Naive thymus-derived CD4-positive, alpha-beta T cell (primary cell): Measurements from ENCODE around the gene ZNG1A. TPM values are rescaled to one million over a fixed set of nuclear protein-coding genes. Genes with fewer than 3 reads are reported as not detected.
"Not testable (repeated sequence)": the region's sequence is repeated elsewhere in the genome, so short reads cannot be mapped to it uniquely, and the experiment has no call there.

Experiments
- ATAC-seq: fragments of 150-1000 bp; cut with Tn5 transposase; 2 replicates; pipeline ENCODE4 v1.10.0; 2021; ENCODE audit warnings: mild to moderate bottlenecking, moderate library complexity
- CTCF ChIA-PET: fragments of 350-600 bp; sonication (Branson Sonifier 250); formaldehyde crosslinking; loops from one replicate; lab custom pipeline; 2021; ENCODE audit warnings: antibody characterized with exemption; lab: Charles Lee
- POLR2A ChIA-PET: fragments of 350-600 bp; sonication (Branson Sonifier 250); formaldehyde crosslinking; loops from one replicate; lab custom pipeline; 2021; ENCODE audit warnings: antibody characterized with exemption, inconsistent platforms; lab: Charles Lee
- DNase-seq, 9 donors: peaks; one replicate each; pipeline versions ENCODE4 v3.0.0 to v3.0.0-alpha.2; 2020 to 2022; ENCODE audit warnings: mixed read lengths in 1 of 9
- H3K27ac ChIP-seq: one replicate; pipeline ENCODE4 v1.7.0; 2013; ENCODE audit warnings: mild to moderate bottlenecking, low read depth, low read length, moderate library complexity
- H3K27me3 ChIP-seq, 2 donors: one replicate each; pipeline ENCODE4 v1.7.0; 2013; ENCODE audit warnings: low read length in 2 of 2, mild to moderate bottlenecking in 2 of 2, moderate library complexity in 2 of 2; ENCODE audit not compliant: control insufficient read depth in 2 of 2, insufficient read depth in 2 of 2
- H3K36me3 ChIP-seq, 3 experiments: 1 replicate in 2 of 3; 2 replicates in 1 of 3; pipeline ENCODE4 v1.7.0; 2013; ENCODE audit warnings: low read length in 3 of 3, mild to moderate bottlenecking in 3 of 3, moderate library complexity in 1 of 3; ENCODE audit not compliant: insufficient read depth in 3 of 3, control insufficient read depth in 2 of 3
- H3K4me1 ChIP-seq, 2 donors: one replicate each; pipeline ENCODE4 v1.7.0; 2013; ENCODE audit warnings: low read length in 2 of 2, mild to moderate bottlenecking in 2 of 2, moderate library complexity in 1 of 2; ENCODE audit not compliant: control insufficient read depth in 2 of 2, insufficient read depth in 2 of 2
- H3K4me3 ChIP-seq: 2 replicates; pipeline ENCODE4 v1.7.0; 2013; ENCODE audit warnings: mild to moderate bottlenecking, low read length
- H3K9me3 ChIP-seq, 3 experiments: 1 replicate in 2 of 3; 2 replicates in 1 of 3; pipeline ENCODE4 v1.7.0; 2013; ENCODE audit warnings: low read length in 3 of 3; ENCODE audit not compliant: control insufficient read depth in 2 of 3
- H3K27ac Mint-ChIP-seq, 9 donors: one replicate each; pipeline ENCODE4 v1.8.0; 2020 to 2022; ENCODE audit warnings: mixed read lengths in 9 of 9, mild to moderate bottlenecking in 8 of 9, moderate library complexity in 5 of 9, inconsistent platforms in 2 of 9
- H3K27me3 Mint-ChIP-seq, 5 donors: one replicate each; pipeline ENCODE4 v1.8.0; 2021 to 2022; ENCODE audit warnings: mixed read lengths in 5 of 5, mild to moderate bottlenecking in 1 of 5
- H3K36me3 Mint-ChIP-seq, 5 donors: one replicate each; pipeline ENCODE4 v1.8.0; 2020 to 2022; ENCODE audit warnings: mixed read lengths in 5 of 5, mild to moderate bottlenecking in 3 of 5, inconsistent platforms in 1 of 5
- H3K4me1 Mint-ChIP-seq, 7 donors: one replicate each; pipeline ENCODE4 v1.8.0; 2020 to 2022; ENCODE audit warnings: mixed read lengths in 7 of 7, mild to moderate bottlenecking in 3 of 7, inconsistent platforms in 1 of 7
- H3K4me3 Mint-ChIP-seq, 10 donors: one replicate each; pipeline ENCODE4 v1.8.0; 2020 to 2022; ENCODE audit warnings: mild to moderate bottlenecking in 10 of 10, mixed read lengths in 10 of 10, moderate library complexity in 6 of 10, inconsistent platforms in 2 of 10
- H3K9me3 Mint-ChIP-seq, 11 donors: one replicate each; pipeline ENCODE4 v1.8.0; 2020 to 2022; ENCODE audit warnings: mixed read lengths in 11 of 11, mild to moderate bottlenecking in 4 of 11, inconsistent platforms in 1 of 11, moderate library complexity in 1 of 11
- intact Hi-C, 2 donors: fragments of 100-400 bp; cut with micrococcal nuclease; formaldehyde crosslinking; loops; one replicate each; pipeline ENCODE4 v1.15.1; 2023
- polyA plus RNA-seq, 2 donors: library from polyadenylated mRNA; unstranded; fragments of 300-500 nt; fragmentation: Illumina TruSeq; gene quantifications; one replicate each; pipeline ENCODE4 v1.2.3, GENCODE V29; 2021
- total RNA-seq, 6 experiments: library from RNA in 5 of 6; stranded (reverse) in 5 of 6; gene quantifications; 1 replicate in 5 of 6; 2 replicates in 1 of 6; pipeline ENCODE4 v1.2.3 and lab custom pipeline; 2021 to 2026

Gene ZNG1A
- total and polyA plus RNA-seq, 7 experiments from 2014 or later = 16.4 to 30.6 (median 27.2) TPM

GRCh38 chr9:209143-209758 is 30.4 kb upstream of the ZNG1A start:
- DNase-seq (no peak), ATAC-seq (peak; percentile 63)
- ChIA-PET CTCF (no interaction called here), POLR2A (no interaction called here)
- intact Hi-C loops = no loop called here
- Mint-ChIP-seq H3K4me1 (no peaks in the 10 kb centered on the region), H3K9me3 (peaks cover 0 to 1% (median 0%) of the 10 kb centered on the region in 11 donors), H3K27ac (no peak overlapping the region), H3K4me3 (no peak overlapping the region), H3K36me3 (no peaks in the 10 kb centered on the region), H3K27me3 (peaks cover 0 to 28% (median under 1%) of the 10 kb centered on the region in 5 donors)
- no peak overlapping the region for H3K27ac ChIP-seq
- H3K4me3 ChIP-seq = no peak overlapping the region
- no peaks in the 10 kb centered on the region for H3K27me3 ChIP-seq
- H3K9me3 ChIP-seq = no peaks in the 10 kb centered on the region
- H3K4me1 ChIP-seq = no peaks in the 10 kb centered on the region
- no peaks in the 10 kb centered on the region for H3K36me3 ChIP-seq

DNA sequence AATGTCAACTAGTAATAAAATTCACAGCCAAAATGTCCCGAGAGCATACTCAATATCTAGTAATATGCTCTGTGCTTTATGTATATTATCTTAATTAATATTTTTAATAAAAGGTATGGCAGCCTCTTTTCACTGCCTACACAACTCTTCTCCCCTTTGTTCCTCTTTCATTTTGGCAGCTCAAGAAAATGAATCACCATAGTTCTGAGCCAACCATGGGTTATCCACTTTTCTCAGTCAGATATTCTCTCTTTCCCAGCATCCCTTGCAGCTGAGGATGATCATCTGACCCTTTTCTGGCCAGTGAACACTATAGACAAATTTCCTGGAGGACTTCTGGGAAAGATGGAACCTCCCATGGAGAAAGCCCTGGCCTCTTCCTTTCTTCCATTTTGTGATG is 27.6 kb upstream of the ZNG1A start:
- H3K36me3 ChIP-seq = no peaks in the 10 kb centered on the region
- H3K9me3 Mint-ChIP-seq = peaks cover 0 to 1% (median 0%) of the 10 kb centered on the region in 11 donors
- no peak for ATAC-seq
- intact Hi-C loops = no loop called here
- CTCF ChIA-PET = no interaction called here
- POLR2A ChIA-PET = no interaction called here
- DNase-seq = no peak
- H3K4me3 Mint-ChIP-seq = no peak overlapping the region
- no peak overlapping the region for H3K27ac ChIP-seq
- H3K4me1 ChIP-seq = no peaks in the 10 kb centered on the region
- no peak overlapping the region for H3K4me3 ChIP-seq
- H3K36me3 Mint-ChIP-seq = no peaks in the 10 kb centered on the region
- H3K27ac Mint-ChIP-seq = no peak overlapping the region
- H3K9me3 ChIP-seq = no peaks in the 10 kb centered on the region
- H3K4me1 Mint-ChIP-seq = no peaks in the 10 kb centered on the region
- H3K27me3 ChIP-seq = no peaks in the 10 kb centered on the region
- H3K27me3 Mint-ChIP-seq = peaks cover 0 to 31% (median 5%) of the 10 kb centered on the region in 5 donors

DNA sequence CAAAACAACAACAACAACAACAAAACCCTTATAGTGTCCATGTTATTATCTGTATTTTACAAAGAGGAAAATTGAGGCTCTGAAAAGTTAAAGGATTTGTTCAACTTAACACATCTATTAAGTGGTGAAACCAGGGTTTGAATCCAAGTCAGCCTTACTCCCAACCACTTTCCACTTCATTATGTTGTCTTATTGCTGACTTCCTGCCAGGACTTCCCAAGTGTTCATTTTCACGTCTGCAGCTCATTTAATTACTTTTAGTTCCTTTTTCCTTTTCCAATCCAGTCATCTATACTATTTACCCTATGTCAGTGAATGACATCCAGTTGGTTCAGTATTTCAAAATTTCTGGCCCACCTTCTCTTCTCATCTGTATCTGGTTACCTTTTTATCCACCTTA is 20.7 kb upstream of the ZNG1A start:
- intact Hi-C loops, ATAC-seq, H3K36me3 ChIP-seq, H3K4me1 Mint-ChIP-seq, POLR2A ChIA-PET, H3K4me3 Mint-ChIP-seq, H3K27me3 ChIP-seq, CTCF ChIA-PET, H3K36me3 Mint-ChIP-seq, H3K4me3 ChIP-seq, H3K27ac Mint-ChIP-seq, H3K4me1 ChIP-seq, H3K27me3 Mint-ChIP-seq, H3K9me3 ChIP-seq, H3K27ac ChIP-seq, H3K9me3 Mint-ChIP-seq, DNase-seq: not testable (repeated sequence)

GRCh38 chr9:178140-178825 is 573 bp downstream of the ZNG1A start:
- H3K36me3 Mint-ChIP-seq, POLR2A ChIA-PET: not testable (repeated sequence)

DNA sequence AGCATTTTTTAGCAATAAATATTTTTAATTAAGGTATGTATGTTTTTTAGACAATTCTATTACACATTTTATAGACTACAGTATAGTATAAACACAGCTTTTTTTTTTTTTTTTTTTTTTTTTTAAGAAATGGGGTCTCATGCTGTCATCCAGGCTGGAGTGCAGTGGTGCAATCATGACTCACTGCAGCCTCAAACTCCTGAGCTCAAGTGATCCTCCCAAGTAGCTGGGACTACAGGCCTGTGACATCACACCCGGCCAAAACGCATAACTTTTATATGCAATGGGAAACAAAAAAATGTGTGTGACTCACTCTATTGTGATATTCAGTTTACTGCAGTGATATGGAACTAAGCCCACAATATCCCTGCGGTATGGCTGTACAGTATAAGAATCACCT is 9.1 kb downstream of the ZNG1A start:
- H3K27ac Mint-ChIP-seq, CTCF ChIA-PET, intact Hi-C loops, H3K9me3 ChIP-seq, H3K27me3 Mint-ChIP-seq, H3K27me3 ChIP-seq, H3K4me3 Mint-ChIP-seq, POLR2A ChIA-PET, H3K36me3 Mint-ChIP-seq, DNase-seq, H3K9me3 Mint-ChIP-seq, H3K36me3 ChIP-seq, H3K27ac ChIP-seq, H3K4me3 ChIP-seq, H3K4me1 ChIP-seq, ATAC-seq, H3K4me1 Mint-ChIP-seq: not testable (repeated sequence)

More at GRCh38 chr9:178140-178825, 573 bp downstream of the ZNG1A start:
- CTCF ChIA-PET, H3K27me3 ChIP-seq, ATAC-seq, H3K36me3 ChIP-seq, H3K4me3 ChIP-seq, H3K4me1 ChIP-seq, H3K9me3 ChIP-seq, H3K27me3 Mint-ChIP-seq, H3K9me3 Mint-ChIP-seq: not testable (repeated sequence)
- DNase-seq = peak in 6 of 9 donors; percentile 1 to 53 (median 15)
- intact Hi-C loops = loop anchor here in 1 of 2 donors (5.0 kb wide), 1 partner anchor 94 kb away; no protein-coding TSS in a partner anchor
- Mint-ChIP-seq H3K4me3 (peak overlapping the region; percentile 45 to 83 (median 76)), H3K27ac (peak overlapping the region in 8 of 9 donors; percentile 25 to 94 (median 90)), H3K4me1 (peaks cover 0 to 14% (median 7%) of the 10 kb centered on the region in 7 donors)
- H3K27ac ChIP-seq = peak overlapping the region; percentile 60

DNA sequence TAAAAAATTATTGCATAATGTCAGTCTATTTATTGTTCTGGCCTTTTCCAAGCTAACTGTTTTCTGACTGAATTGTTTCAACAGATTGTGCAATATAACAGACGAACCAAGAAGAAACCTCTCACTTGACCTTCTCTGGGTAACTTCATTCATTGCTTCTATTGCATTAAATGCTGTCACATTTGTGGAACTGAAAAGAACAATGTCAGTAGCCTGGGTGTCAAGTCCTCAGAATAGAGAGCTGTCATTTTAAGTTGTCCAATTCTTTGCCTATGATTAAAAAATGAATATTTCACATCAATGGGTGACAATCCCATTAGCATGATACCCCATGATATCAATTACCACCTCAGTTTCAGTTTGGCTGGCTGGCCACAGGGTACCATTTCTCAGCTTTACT is 19.0 kb downstream of the ZNG1A start:
- ATAC-seq, H3K27ac Mint-ChIP-seq, H3K36me3 ChIP-seq, DNase-seq, H3K9me3 Mint-ChIP-seq, CTCF ChIA-PET, H3K27ac ChIP-seq, POLR2A ChIA-PET, H3K27me3 ChIP-seq, H3K36me3 Mint-ChIP-seq, H3K9me3 ChIP-seq, H3K4me1 ChIP-seq, H3K27me3 Mint-ChIP-seq, H3K4me3 Mint-ChIP-seq, H3K4me3 ChIP-seq, intact Hi-C loops, H3K4me1 Mint-ChIP-seq: not testable (repeated sequence)

DNA sequence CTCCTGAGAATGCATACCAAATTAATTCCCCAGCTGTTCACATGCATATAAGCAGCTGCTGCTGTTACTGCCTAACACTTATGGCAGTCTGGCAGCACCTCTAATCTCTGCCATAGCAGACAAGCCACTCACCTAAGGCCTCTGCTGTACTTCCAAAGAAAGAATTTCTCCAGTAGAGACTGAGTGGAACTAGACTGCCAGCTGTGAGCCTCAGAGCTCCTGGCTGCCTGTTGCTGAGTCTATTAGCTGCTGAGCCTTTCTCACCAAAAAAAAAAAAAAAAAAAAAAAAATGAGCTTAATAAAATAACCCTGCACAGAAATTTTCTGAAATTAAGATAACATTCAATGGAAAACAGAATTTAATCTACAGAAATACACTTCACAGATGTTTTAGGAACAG is 27.7 kb downstream of the ZNG1A start:
- ATAC-seq, H3K27ac Mint-ChIP-seq, H3K36me3 Mint-ChIP-seq, H3K4me3 Mint-ChIP-seq, H3K9me3 ChIP-seq, H3K27me3 ChIP-seq, H3K4me1 Mint-ChIP-seq, intact Hi-C loops, H3K4me3 ChIP-seq, H3K9me3 Mint-ChIP-seq, H3K36me3 ChIP-seq, H3K27me3 Mint-ChIP-seq, CTCF ChIA-PET, DNase-seq, H3K27ac ChIP-seq, POLR2A ChIA-PET, H3K4me1 ChIP-seq: not testable (repeated sequence)
